ENCODE data around the gene ZNF417. TPM values are rescaled to one million over a fixed set of nuclear protein-coding genes. Genes with fewer than 3 reads are reported as not detected.

Gene ZNF417
- polyA plus RNA-seq, 1 donor from 2014 or later: 21.7 TPM

GRCh38 chr19:57941593-57941992, 25.2 kb upstream of the ZNF417 start:
- Histone ChIP-seq H3K4me3 (ENCODE audit: low read length) (no peak overlapping the region), H3K9ac (ENCODE audit: low read length) (no peak overlapping the region), H3K9me3 (ENCODE audit: low read length) (peaks cover 12% of the 10 kb centered on the region), H3K9me2 (ENCODE audit: insufficient read depth, low read length) (no peaks in the 10 kb centered on the region), H3K4me2 (ENCODE audit: low read length) (no peak overlapping the region), H3K27ac (ENCODE audit: low read length) (no peak overlapping the region), H2AFZ (ENCODE audit: low read depth, low read length) (no peak overlapping the region), H3F3A (ENCODE audit: insufficient read depth, low read length, poor library complexity, severe bottlenecking) (no peaks in the 10 kb centered on the region), H3K79me2 (replicated peaks; ENCODE audit: insufficient read depth, low read length) (peaks cover 22% of the 10 kb centered on the region), H4K20me1 (ENCODE audit: insufficient read depth) (no peaks in the 10 kb centered on the region), H3K27me3 (ENCODE audit: insufficient read depth, low read depth, low read length) (no peaks in the 10 kb centered on the region), H3K36me3 (ENCODE audit: insufficient read depth, low read length) (peaks cover 32% of the 10 kb centered on the region)
- TF ChIP-seq RAD21 (conservative IDR thresholded peaks at IDR 0.05): no peak
- TF ChIP-seq EZH2 (IDR thresholded peaks at IDR 0.05; ENCODE audit: borderline replicate concordance, insufficient read depth, low read length, poor library complexity, severe bottlenecking): no peak

GRCh38 chr19:57935731-57936130, 19.3 kb upstream of the ZNF417 start:
- Histone ChIP-seq H3K9ac (ENCODE audit: low read length) (peak overlapping the region; percentile 89), H3F3A (ENCODE audit: insufficient read depth, low read length, poor library complexity, severe bottlenecking) (no peaks in the 10 kb centered on the region), H3K9me2 (ENCODE audit: insufficient read depth, low read length) (no peaks in the 10 kb centered on the region), H3K9me3 (ENCODE audit: low read length) (peaks cover 24% of the 10 kb centered on the region), H3K27ac (ENCODE audit: low read length) (peak overlapping the region; percentile 85), H3K4me2 (ENCODE audit: low read length) (no peak overlapping the region), H3K79me2 (replicated peaks; ENCODE audit: insufficient read depth, low read length) (peaks cover 22% of the 10 kb centered on the region), H3K36me3 (ENCODE audit: insufficient read depth, low read length) (peaks cover 15% of the 10 kb centered on the region), H3K27me3 (ENCODE audit: insufficient read depth, low read depth, low read length) (no peaks in the 10 kb centered on the region), H2AFZ (ENCODE audit: low read depth, low read length) (no peak overlapping the region), H3K4me3 (ENCODE audit: low read length) (peak overlapping the region; percentile 94), H4K20me1 (ENCODE audit: insufficient read depth) (no peaks in the 10 kb centered on the region)
- TF ChIP-seq EP300 (conservative IDR thresholded peaks at IDR 0.05; ENCODE audit: poor library complexity, severe bottlenecking) (no peak), MXI1 (conservative IDR thresholded peaks at IDR 0.05; ENCODE audit: poor library complexity, severe bottlenecking) (no peak), RAD21 (conservative IDR thresholded peaks at IDR 0.05) (no peak), CTCF (IDR thresholded peaks at IDR 0.05; ENCODE audit: poor library complexity, severe bottlenecking) (no peak), TAF1 (IDR thresholded peaks at IDR 0.05; ENCODE audit: low read depth) (no peak), POLR2AphosphoS5 (IDR thresholded peaks at IDR 0.05) (no peak), SMC3 (conservative IDR thresholded peaks at IDR 0.05; ENCODE audit: poor library complexity) (no peak), EZH2 (IDR thresholded peaks at IDR 0.05; ENCODE audit: borderline replicate concordance, insufficient read depth, low read length, poor library complexity, severe bottlenecking) (no peak), REST (IDR thresholded peaks at IDR 0.05; ENCODE audit: borderline replicate concordance) (no peak)
